Measurements from ENCODE around the gene CDK13.
"Not testable (repeated sequence)": the region's sequence is repeated elsewhere in the genome, so short reads cannot be mapped to it uniquely, and the experiment has no call there.

Gene CDK13

GRCh38 chr7:40135317-40135610 is 185.2 kb downstream of the CDK13 start:
- Mint-ChIP-seq H3K4me1 (peaks cover 24% of the 10 kb centered on the region), H3K27me3 (peaks cover 1% of the 10 kb centered on the region), H3K4me3 (peak overlapping the region; percentile 82), H3K9me3 (no peaks in the 10 kb centered on the region), H3K27ac (no peak overlapping the region), H3K36me3 (peaks cover 8% of the 10 kb centered on the region)

GRCh38 chr7:40137563-40137962 is 187.5 kb downstream of the CDK13 start:
- no peak overlapping the region for H3K4me3 Mint-ChIP-seq
- H3K36me3 Mint-ChIP-seq: peaks cover 5% of the 10 kb centered on the region
- H3K27ac Mint-ChIP-seq: no peak overlapping the region
- H3K9me3 Mint-ChIP-seq: no peaks in the 10 kb centered on the region
- peaks cover 4% of the 10 kb centered on the region for H3K4me1 Mint-ChIP-seq
- peaks cover 1% of the 10 kb centered on the region for H3K27me3 Mint-ChIP-seq

GRCh38 chr7:40138973-40139372 is 188.9 kb downstream of the CDK13 start:
- Mint-ChIP-seq H3K9me3 (no peaks in the 10 kb centered on the region), H3K4me1 (no peaks in the 10 kb centered on the region), H3K27me3 (peaks cover 2% of the 10 kb centered on the region), H3K27ac (no peak overlapping the region), H3K4me3 (no peak overlapping the region), H3K36me3 (peaks cover 3% of the 10 kb centered on the region)

- H3K4me3 Mint-ChIP-seq, H3K36me3 Mint-ChIP-seq, H3K9me3 Mint-ChIP-seq, H3K4me1 Mint-ChIP-seq, H3K27me3 Mint-ChIP-seq, H3K27ac Mint-ChIP-seq: not testable (repeated sequence)
Measured at GRCh38 chr7:40139891-40140290, 189.8 kb downstream of the CDK13 start.

GRCh38 chr7:40141916-40142315 is 191.9 kb downstream of the CDK13 start:
- H3K27me3 Mint-ChIP-seq, H3K4me3 Mint-ChIP-seq, H3K36me3 Mint-ChIP-seq, H3K27ac Mint-ChIP-seq, H3K9me3 Mint-ChIP-seq, H3K4me1 Mint-ChIP-seq: not testable (repeated sequence)

- not testable (repeated sequence) for H3K27me3 Mint-ChIP-seq, H3K9me3 Mint-ChIP-seq, H3K4me3 Mint-ChIP-seq, H3K36me3 Mint-ChIP-seq, H3K4me1 Mint-ChIP-seq, H3K27ac Mint-ChIP-seq
Measured at GRCh38 chr7:40145596-40146130, 195.6 kb downstream of the CDK13 start.

- no peaks in the 10 kb centered on the region for H3K9me3 Mint-ChIP-seq
- H3K27me3 Mint-ChIP-seq: peaks cover under 1% of the 10 kb centered on the region
- no peaks in the 10 kb centered on the region for H3K36me3 Mint-ChIP-seq
- H3K4me3 Mint-ChIP-seq: no peak overlapping the region
- H3K4me1 Mint-ChIP-seq: no peaks in the 10 kb centered on the region
- H3K27ac Mint-ChIP-seq: no peak overlapping the region
Measured at GRCh38 chr7:40147371-40148246, 197.6 kb downstream of the CDK13 start.

GRCh38 chr7:40148247-40148580 is 198.2 kb downstream of the CDK13 start:
- not testable (repeated sequence) for H3K4me3 Mint-ChIP-seq, H3K27ac Mint-ChIP-seq, H3K27me3 Mint-ChIP-seq, H3K4me1 Mint-ChIP-seq, H3K9me3 Mint-ChIP-seq, H3K36me3 Mint-ChIP-seq

GRCh38 chr7:40148671-40149070 is 198.6 kb downstream of the CDK13 start:
- H3K27ac Mint-ChIP-seq: no peak overlapping the region
- H3K27me3 Mint-ChIP-seq: no peaks in the 10 kb centered on the region
- H3K4me3 Mint-ChIP-seq: no peak overlapping the region
- no peaks in the 10 kb centered on the region for H3K9me3 Mint-ChIP-seq
- H3K36me3 Mint-ChIP-seq: no peaks in the 10 kb centered on the region
- no peaks in the 10 kb centered on the region for H3K4me1 Mint-ChIP-seq

Measured in activated naive CD4-positive, alpha-beta T cell treated with anti-CD3 and anti-CD28 coated beads, Interleukin-2, amount 50 U/mL, for 24 hours (primary cell).